ENCODE results near the gene TMEM233. TPM values are rescaled to one million over a fixed set of nuclear protein-coding genes. Genes with fewer than 3 reads are reported as not detected.

Gene TMEM233
- polyA plus RNA-seq, 1 donor from 2014 or later = not detected

DNA sequence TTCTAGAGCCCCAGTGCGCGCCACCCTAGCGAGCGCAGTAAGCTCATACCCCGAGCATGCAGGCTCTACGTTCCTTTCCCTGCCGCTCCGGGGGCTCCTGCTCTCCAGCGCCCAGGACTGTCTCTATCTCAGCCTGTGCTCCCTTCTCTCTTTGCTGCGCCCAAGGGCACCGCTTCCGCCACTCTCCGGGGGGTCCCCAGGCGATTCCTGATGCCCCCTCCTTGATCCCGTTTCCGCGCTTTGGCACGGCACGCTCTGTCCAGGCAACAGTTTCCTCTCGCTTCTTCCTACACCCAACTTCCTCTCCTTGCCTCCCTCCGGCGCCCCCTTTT is 791 bp downstream of the TMEM233 start:
- Histone ChIP-seq H3K36me3 (ENCODE audit: insufficient read depth, low read length) (no peaks in the 10 kb centered on the region), H3K79me2 (replicated peaks; ENCODE audit: insufficient read depth, low read length) (no peaks in the 10 kb centered on the region), H3K4me2 (ENCODE audit: low read length) (peak overlapping the region; percentile 84), H3K9me3 (ENCODE audit: low read length) (no peaks in the 10 kb centered on the region), H3K27me3 (ENCODE audit: insufficient read depth, low read depth, low read length) (peaks cover 83% of the 10 kb centered on the region), H3K9me2 (ENCODE audit: insufficient read depth, low read length) (no peaks in the 10 kb centered on the region), H3K9ac (ENCODE audit: low read length) (peak overlapping the region; percentile 20), H4K20me1 (ENCODE audit: insufficient read depth) (no peaks in the 10 kb centered on the region), H3F3A (ENCODE audit: insufficient read depth, low read length, poor library complexity, severe bottlenecking) (no peaks in the 10 kb centered on the region), H2AFZ (ENCODE audit: low read depth, low read length) (no peak overlapping the region), H3K27ac (ENCODE audit: low read length) (no peak overlapping the region), H3K4me3 (ENCODE audit: low read length) (peak overlapping the region; percentile 69)
- no peak for TF ChIP-seq TAF1 (IDR thresholded peaks at IDR 0.05; ENCODE audit: low read depth)
- TF ChIP-seq, protein P1, sequence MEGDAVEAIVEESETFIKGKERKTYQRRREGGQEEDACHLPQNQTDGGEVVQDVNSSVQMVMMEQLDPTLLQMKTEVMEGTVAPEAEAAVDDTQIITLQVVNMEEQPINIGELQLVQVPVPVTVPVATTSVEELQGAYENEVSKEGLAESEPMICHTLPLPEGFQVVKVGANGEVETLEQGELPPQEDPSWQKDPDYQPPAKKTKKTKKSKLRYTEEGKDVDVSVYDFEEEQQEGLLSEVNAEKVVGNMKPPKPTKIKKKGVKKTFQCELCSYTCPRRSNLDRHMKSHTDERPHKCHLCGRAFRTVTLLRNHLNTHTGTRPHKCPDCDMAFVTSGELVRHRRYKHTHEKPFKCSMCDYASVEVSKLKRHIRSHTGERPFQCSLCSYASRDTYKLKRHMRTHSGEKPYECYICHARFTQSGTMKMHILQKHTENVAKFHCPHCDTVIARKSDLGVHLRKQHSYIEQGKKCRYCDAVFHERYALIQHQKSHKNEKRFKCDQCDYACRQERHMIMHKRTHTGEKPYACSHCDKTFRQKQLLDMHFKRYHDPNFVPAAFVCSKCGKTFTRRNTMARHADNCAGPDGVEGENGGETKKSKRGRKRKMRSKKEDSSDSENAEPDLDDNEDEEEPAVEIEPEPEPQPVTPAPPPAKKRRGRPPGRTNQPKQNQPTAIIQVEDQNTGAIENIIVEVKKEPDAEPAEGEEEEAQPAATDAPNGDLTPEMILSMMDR (IDR thresholded peaks at IDR 0.05; ENCODE audit: poor library complexity, severe bottlenecking) = no peak
- TF ChIP-seq EZH2 (IDR thresholded peaks at IDR 0.05; ENCODE audit: borderline replicate concordance, insufficient read depth, low read length, poor library complexity, severe bottlenecking) = no peak
- no peak for TF ChIP-seq SMC3 (conservative IDR thresholded peaks at IDR 0.05; ENCODE audit: poor library complexity)
- TF ChIP-seq EP300 (conservative IDR thresholded peaks at IDR 0.05; ENCODE audit: poor library complexity, severe bottlenecking) = no peak
- no peak for TF ChIP-seq REST (IDR thresholded peaks at IDR 0.05; ENCODE audit: borderline replicate concordance)
- no peak for TF ChIP-seq MXI1 (conservative IDR thresholded peaks at IDR 0.05; ENCODE audit: poor library complexity, severe bottlenecking)
- no peak for TF ChIP-seq POLR2AphosphoS5 (IDR thresholded peaks at IDR 0.05)

- H3K36me3 ChIP-seq (ENCODE audit: insufficient read depth, low read length) = no peaks in the 10 kb centered on the region
- H2AFZ ChIP-seq (ENCODE audit: low read depth, low read length) = no peak overlapping the region
- no peaks in the 10 kb centered on the region for H3K9me2 ChIP-seq (ENCODE audit: insufficient read depth, low read length)
- peak; percentile 58 for TF ChIP-seq EZH2 (IDR thresholded peaks at IDR 0.05; ENCODE audit: borderline replicate concordance, insufficient read depth, low read length, poor library complexity, severe bottlenecking)
- TF ChIP-seq EP300 (conservative IDR thresholded peaks at IDR 0.05; ENCODE audit: poor library complexity, severe bottlenecking) = no peak
- TF ChIP-seq, protein P1 (IDR thresholded peaks at IDR 0.05; ENCODE audit: poor library complexity, severe bottlenecking) = no peak
- TF ChIP-seq REST (IDR thresholded peaks at IDR 0.05; ENCODE audit: borderline replicate concordance) = no peak
- no peak for TF ChIP-seq POLR2AphosphoS5 (IDR thresholded peaks at IDR 0.05)
- TF ChIP-seq MXI1 (conservative IDR thresholded peaks at IDR 0.05; ENCODE audit: poor library complexity, severe bottlenecking) = no peak
- TF ChIP-seq SMC3 (conservative IDR thresholded peaks at IDR 0.05; ENCODE audit: poor library complexity) = no peak
- TF ChIP-seq RAD21 (conservative IDR thresholded peaks at IDR 0.05) = no peak
- no peak for TF ChIP-seq TAF1 (IDR thresholded peaks at IDR 0.05; ENCODE audit: low read depth)
- no peaks in the 10 kb centered on the region for H3K79me2 ChIP-seq (replicated peaks; ENCODE audit: insufficient read depth, low read length)
- no peak overlapping the region for H3K27ac ChIP-seq (ENCODE audit: low read length)
- peaks cover 86% of the 10 kb centered on the region for H3K27me3 ChIP-seq (ENCODE audit: insufficient read depth, low read depth, low read length)
- H3K9ac ChIP-seq (ENCODE audit: low read length) = no peak overlapping the region
- H3K4me2 ChIP-seq (ENCODE audit: low read length) = peak overlapping the region; percentile 84
- peak overlapping the region; percentile 69 for H3K4me3 ChIP-seq (ENCODE audit: low read length)
- no peaks in the 10 kb centered on the region for H3K9me3 ChIP-seq (ENCODE audit: low read length)
- H4K20me1 ChIP-seq (ENCODE audit: insufficient read depth) = no peaks in the 10 kb centered on the region
- no peaks in the 10 kb centered on the region for H3F3A ChIP-seq (ENCODE audit: insufficient read depth, low read length, poor library complexity, severe bottlenecking)
These were observed 1.3 kb downstream of the TMEM233 start for GRCh38 chr12:119594772-119595445.
